Lung (tissue), 12 donors: ENCODE results near the gene LYRM2. TPM values are rescaled to one million over a fixed set of nuclear protein-coding genes. Genes with fewer than 3 reads are reported as not detected.

Experiments used
- ATAC-seq: fragments of 200-7000 bp; cut with Tn5 transposase; one replicate; pipeline ENCODE4 v1.9.1; 2020; ENCODE audit warnings: moderate number of reproducible peaks; ENCODE audit not compliant: insufficient read depth, low FRiP score
- DNase-seq, 3 donors: peaks; one replicate each; pipeline ENCODE4 v3.0.0-alpha.2; 2013 to 2017
- H3K27ac ChIP-seq, 2 donors: one replicate each; pipeline ENCODE4 v1.5.1; 2013; ENCODE audit warnings: mild to moderate bottlenecking in 2 of 2, moderate library complexity in 2 of 2, control low read depth in 1 of 2, inconsistent platforms in 1 of 2, low read depth in 1 of 2, low read length in 1 of 2
- H3K27me3 ChIP-seq, 3 donors: one replicate each; pipeline ENCODE4 v1.5.1; 2013; ENCODE audit warnings: low read length in 2 of 3; ENCODE audit not compliant: control insufficient read depth in 3 of 3, insufficient read depth in 3 of 3
- H3K36me3 ChIP-seq, 4 donors: one replicate each; pipeline ENCODE4 v1.5.1; 2013; ENCODE audit warnings: low read length in 4 of 4, mild to moderate bottlenecking in 1 of 4, moderate library complexity in 1 of 4; ENCODE audit not compliant: control insufficient read depth in 4 of 4, insufficient read depth in 4 of 4
- H3K4me1 ChIP-seq, 5 donors: one replicate each; pipeline ENCODE4 v1.5.1; 2013; ENCODE audit warnings: low read length in 5 of 5, mild to moderate bottlenecking in 2 of 5, moderate library complexity in 1 of 5; ENCODE audit not compliant: control insufficient read depth in 5 of 5, insufficient read depth in 5 of 5
- H3K4me3 ChIP-seq: one replicate; pipeline ENCODE4 v1.5.1; 2013; ENCODE audit warnings: mild to moderate bottlenecking, control low read depth, moderate library complexity
- H3K9ac ChIP-seq, 2 donors: one replicate each; pipeline ENCODE4 v1.5.1; 2013; ENCODE audit warnings: low read length in 2 of 2, control low read depth in 1 of 2; ENCODE audit not compliant: insufficient read depth in 1 of 2
- H3K9me3 ChIP-seq, 4 donors: one replicate each; pipeline ENCODE4 v1.5.1; 2013; ENCODE audit warnings: low read length in 3 of 4, mild to moderate bottlenecking in 1 of 4, moderate library complexity in 1 of 4; ENCODE audit not compliant: control insufficient read depth in 4 of 4, insufficient read depth in 3 of 4
- CTCF ChIP-seq: IDR thresholded peaks from 2 replicates; pipeline ENCODE4 v1.5.1; 2012; ENCODE audit warnings: mild to moderate bottlenecking; ENCODE audit errors: control extremely low read depth, extremely low read depth
- WGBS, 2 donors: extraction: QIAGEN DNeasy Blood & Tissue Kit; methylation state at CpG; one replicate each; pipeline ENCODE4 v1.1.7; 2013; 5-methylcytosine and 5-hydroxymethylcytosine counted together
- polyA plus RNA-seq, 2 donors: library from polyadenylated mRNA; stranded (reverse); fragments of 200-250 nt; gene quantifications; one replicate each; pipeline ENCODE4 v1.2.1, GENCODE V29; 2013
- total RNA-seq, 2 donors: library from RNA; depleted of rRNA in 1 of 2; stranded (reverse); fragments of >200 nt in 1 of 2; gene quantifications; one replicate each; pipeline ENCODE4 v1.2.1, GENCODE V29; 2014 to 2021
- donor health status: control.
- donor health status: control.
- donor health status: Bipolar disorder and iron deficiency.
- donor health status: healthy.
- donor health status: DM: yes; HTN: yes; CAD: no.

LYRM2 gene
- total and polyA plus RNA-seq, 4 donors, result 25.6 to 38.1 (median 27.1) TPM

GRCh38 chr6:89563866-89564265, 74.7 kb downstream of the LYRM2 start:
- no peak overlapping the region for H3K4me3 ChIP-seq
- H3K9ac ChIP-seq, result no peak overlapping the region
- ATAC-seq (no peak), DNase-seq (no peak)
- H3K27me3 ChIP-seq, result no peaks in the 10 kb centered on the region
- no peaks in the 10 kb centered on the region for H3K36me3 ChIP-seq
- H3K27ac ChIP-seq, result no peak overlapping the region
- WGBS, 2 donors, result 94% methylated on average over 1 of the region's 1 CpG
- H3K4me1 ChIP-seq, result peaks cover 0 to 8% (median 4%) of the 10 kb centered on the region in 5 donors
- H3K9me3 ChIP-seq, result no peaks in the 10 kb centered on the region
- no peak for TF ChIP-seq CTCF

GRCh38 chr6:89562093-89562973, 76.2 kb downstream of the LYRM2 start:
- H3K4me3 ChIP-seq, result no peak overlapping the region
- TF ChIP-seq CTCF, result no peak
- no peaks in the 10 kb centered on the region for H3K27me3 ChIP-seq
- H3K27ac ChIP-seq, result no peak overlapping the region
- H3K4me1 ChIP-seq, result peaks cover 0 to 7% (median 0%) of the 10 kb centered on the region in 5 donors
- 67 to 80% methylated on average over 21 of the region's 21 CpGs for WGBS, 2 donors
- H3K36me3 ChIP-seq, result no peaks in the 10 kb centered on the region
- no peak overlapping the region for H3K9ac ChIP-seq
- ATAC-seq (no peak), DNase-seq (peak in 2 of 3 donors; percentile 25 to 30)
- peaks cover 0 to 3% (median 0%) of the 10 kb centered on the region in 4 donors for H3K9me3 ChIP-seq

GRCh38 chr6:89559487-89559886, 79.1 kb downstream of the LYRM2 start:
- Histone ChIP-seq H3K4me3 (no peak overlapping the region), H3K4me1 (peaks cover 0 to 7% (median 0%) of the 10 kb centered on the region in 5 donors), H3K9ac (no peak overlapping the region), H3K27ac (no peak overlapping the region), H3K27me3 (no peaks in the 10 kb centered on the region), H3K36me3 (no peaks in the 10 kb centered on the region), H3K9me3 (peaks cover 0 to 3% (median 0%) of the 10 kb centered on the region in 4 donors)
- 89 to 100% methylated on average over 1 of the region's 1 CpG for WGBS, 2 donors
- ATAC-seq, result no peak
- no peak for TF ChIP-seq CTCF
- peak in 1 of 3 donors; percentile 25 for DNase-seq
